RWPE2 (cell line): Measurements from ENCODE around the gene LEMD1.
A peak's percentile ranks its signal among the peaks of the same experiment; 100 is the strongest.
"Not testable (repeated sequence)": the region's sequence is repeated elsewhere in the genome, so short reads cannot be mapped to it uniquely, and the experiment has no call there.

Experiments used
- ATAC-seq: fragments of 200-7000 bp; cut with Tn5 transposase; 3 replicates; pipeline ENCODE4 v1.9.1; 2021; ENCODE audit warnings: low read depth
- DNase-seq: peaks from one replicate; pipeline ENCODE4 v3.0.0-alpha.2; 2020; ENCODE audit warnings: low spot score
- H3K27ac ChIP-seq: fragments of 450-650 bp; 2 replicates; pipeline ENCODE4 v1.5.1; 2017; ENCODE audit warnings: mild to moderate bottlenecking; ENCODE audit not compliant: poor library complexity, severe bottlenecking
- H3K27me3 ChIP-seq: fragments of 250-450 bp; sonication (Bioruptor Pico); 2 replicates; pipeline ENCODE4 v1.5.1; 2021; ENCODE audit warnings: mild to moderate bottlenecking, moderate library complexity; ENCODE audit not compliant: insufficient read depth, poor library complexity, severe bottlenecking
- H3K36me3 ChIP-seq: fragments of 250-450 bp; sonication (Bioruptor Pico); 2 replicates; pipeline ENCODE4 v1.5.1; 2020; ENCODE audit warnings: low read depth, mild to moderate bottlenecking, moderate library complexity
- H3K4me1 ChIP-seq: fragments of 250-450 bp; sonication (Bioruptor Pico); 2 replicates; pipeline ENCODE4 v1.5.1; 2021; ENCODE audit warnings: mild to moderate bottlenecking, moderate library complexity; ENCODE audit not compliant: insufficient read depth, poor library complexity, severe bottlenecking
- H3K4me3 ChIP-seq: fragments of 250-450 bp; sonication (Bioruptor Pico); 2 replicates; pipeline ENCODE4 v1.5.1; 2021; ENCODE audit warnings: mild to moderate bottlenecking, moderate library complexity; ENCODE audit not compliant: severe bottlenecking
- H3K9me3 ChIP-seq: fragments of 250-450 bp; sonication (Bioruptor Pico); 2 replicates; pipeline ENCODE4 v1.5.1; 2021; ENCODE audit warnings: mild to moderate bottlenecking, moderate library complexity; ENCODE audit not compliant: severe bottlenecking
- TF ChIP-seq, protein P1 (sequence below): fragments of 450-650 bp; IDR thresholded peaks from one replicate; pipeline ENCODE4 v1.5.1; 2017; ENCODE audit warnings: mild to moderate bottlenecking, moderate library complexity; ENCODE audit not compliant: poor library complexity, severe bottlenecking

The LEMD1 gene

GRCh38 chr1:205434738-205435137, 12.9 kb upstream of the LEMD1 start:
- Histone ChIP-seq H3K9me3 (no peaks in the 10 kb centered on the region), H3K4me3 (no peak overlapping the region), H3K4me1 (peaks cover 10% of the 10 kb centered on the region), H3K36me3 (no peaks in the 10 kb centered on the region), H3K27ac (no peak overlapping the region), H3K27me3 (no peaks in the 10 kb centered on the region)
- DNase-seq (no peak), ATAC-seq (no peak)
- TF ChIP-seq, protein P1, sequence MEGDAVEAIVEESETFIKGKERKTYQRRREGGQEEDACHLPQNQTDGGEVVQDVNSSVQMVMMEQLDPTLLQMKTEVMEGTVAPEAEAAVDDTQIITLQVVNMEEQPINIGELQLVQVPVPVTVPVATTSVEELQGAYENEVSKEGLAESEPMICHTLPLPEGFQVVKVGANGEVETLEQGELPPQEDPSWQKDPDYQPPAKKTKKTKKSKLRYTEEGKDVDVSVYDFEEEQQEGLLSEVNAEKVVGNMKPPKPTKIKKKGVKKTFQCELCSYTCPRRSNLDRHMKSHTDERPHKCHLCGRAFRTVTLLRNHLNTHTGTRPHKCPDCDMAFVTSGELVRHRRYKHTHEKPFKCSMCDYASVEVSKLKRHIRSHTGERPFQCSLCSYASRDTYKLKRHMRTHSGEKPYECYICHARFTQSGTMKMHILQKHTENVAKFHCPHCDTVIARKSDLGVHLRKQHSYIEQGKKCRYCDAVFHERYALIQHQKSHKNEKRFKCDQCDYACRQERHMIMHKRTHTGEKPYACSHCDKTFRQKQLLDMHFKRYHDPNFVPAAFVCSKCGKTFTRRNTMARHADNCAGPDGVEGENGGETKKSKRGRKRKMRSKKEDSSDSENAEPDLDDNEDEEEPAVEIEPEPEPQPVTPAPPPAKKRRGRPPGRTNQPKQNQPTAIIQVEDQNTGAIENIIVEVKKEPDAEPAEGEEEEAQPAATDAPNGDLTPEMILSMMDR, result no peak

GRCh38 chr1:205432692-205433091, 10.8 kb upstream of the LEMD1 start:
- not testable (repeated sequence) for H3K9me3 ChIP-seq, H3K36me3 ChIP-seq, H3K27me3 ChIP-seq, H3K4me3 ChIP-seq, DNase-seq, H3K4me1 ChIP-seq, ATAC-seq, H3K27ac ChIP-seq

DNA sequence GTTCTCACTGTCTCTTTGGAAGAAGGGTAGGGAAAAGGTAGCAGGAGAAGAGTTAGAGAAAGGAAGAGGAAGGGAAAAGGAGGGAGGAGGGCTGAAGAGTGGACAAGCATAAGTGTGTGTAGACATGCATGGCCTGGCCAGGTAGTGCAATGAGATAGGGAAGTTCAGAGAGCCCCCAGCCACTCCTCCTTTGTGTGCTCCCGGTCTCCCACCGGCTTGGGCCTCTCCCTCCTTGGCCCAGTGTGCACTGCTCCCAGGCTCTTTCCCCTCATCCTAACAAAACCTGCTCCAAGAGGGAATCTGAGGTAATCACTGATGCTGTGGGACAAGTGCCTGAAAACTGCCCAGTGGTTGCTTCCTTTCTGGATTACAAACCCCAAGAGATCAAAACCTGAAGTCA, 10.3 kb upstream of the LEMD1 start:
- Histone ChIP-seq H3K9me3 (no peaks in the 10 kb centered on the region), H3K4me1 (peaks cover 2% of the 10 kb centered on the region), H3K27ac (no peak overlapping the region), H3K36me3 (no peaks in the 10 kb centered on the region), H3K27me3 (no peaks in the 10 kb centered on the region), H3K4me3 (no peak overlapping the region)
- DNase-seq (no peak), ATAC-seq (no peak)
- TF ChIP-seq, protein P1, result no peak

DNA sequence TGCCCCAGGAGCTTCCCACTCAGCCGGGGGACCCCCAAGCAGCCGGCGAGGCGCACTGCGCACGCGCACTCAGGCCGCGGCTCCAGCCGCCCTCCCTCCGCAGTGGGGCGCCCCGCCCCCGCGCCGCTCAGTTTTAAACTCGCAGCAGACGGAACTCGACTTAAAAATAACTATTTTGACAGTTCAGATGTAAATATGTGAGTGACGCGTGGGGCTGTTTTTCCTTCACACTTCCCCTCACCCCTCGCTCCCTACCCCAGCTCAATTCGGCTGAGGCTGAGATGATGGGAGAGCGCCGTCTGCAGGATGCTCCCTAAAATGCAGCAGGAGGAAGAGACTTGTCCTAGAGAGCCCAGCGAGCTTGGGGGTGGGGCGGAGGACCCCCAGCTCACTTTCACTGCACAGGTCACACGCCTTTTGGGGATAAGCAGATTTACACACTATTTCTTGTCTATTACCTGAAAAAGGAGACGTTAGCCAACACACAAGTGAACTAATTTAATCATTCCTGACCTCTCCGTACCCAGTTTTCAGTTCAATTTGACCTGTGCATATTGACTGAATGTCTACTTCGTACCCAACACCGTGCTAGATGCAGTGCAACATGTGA, 8.9 kb upstream of the LEMD1 start:
- ATAC-seq (peak; percentile 32; the same call in 1 of the 3 replicates), DNase-seq (no peak)
- Histone ChIP-seq H3K36me3 (no peaks in the 10 kb centered on the region), H3K27me3 (no peaks in the 10 kb centered on the region), H3K9me3 (no peaks in the 10 kb centered on the region), H3K27ac (no peak overlapping the region), H3K4me3 (peak overlapping the region; percentile 26), H3K4me1 (peaks cover 2% of the 10 kb centered on the region)
- TF ChIP-seq, protein P1, result peak; percentile 85

GRCh38 chr1:205429762-205430695, 8.2 kb upstream of the LEMD1 start:
- no peak overlapping the region for H3K27ac ChIP-seq
- H3K27me3 ChIP-seq, result no peaks in the 10 kb centered on the region
- H3K36me3 ChIP-seq, result no peaks in the 10 kb centered on the region
- TF ChIP-seq, protein P1, result no peak
- peak overlapping the region; percentile 26 for H3K4me3 ChIP-seq
- H3K9me3 ChIP-seq, result no peaks in the 10 kb centered on the region
- no peak for DNase-seq
- peaks cover 2% of the 10 kb centered on the region for H3K4me1 ChIP-seq
- no peak for ATAC-seq
